Trophoblast cell (in vitro differentiated cells and primary cell): Measurements from ENCODE around the gene PLA2G2F.

Experiments
- DNase-seq, 2 donors: peaks; one replicate each; pipeline ENCODE4 v3.0.0-alpha.2; 2016
- H2AFZ ChIP-seq: 2 replicates; pipeline ENCODE4 v1.6.1; 2013; ENCODE audit warnings: low read length, moderate library complexity, mild to moderate bottlenecking; ENCODE audit not compliant: insufficient read depth, poor library complexity
- H2AK5ac ChIP-seq: 2 replicates; pipeline ENCODE4 v1.6.1; 2013; ENCODE audit warnings: mild to moderate bottlenecking, low read length
- H2BK120ac ChIP-seq: 2 replicates; pipeline ENCODE4 v1.6.1; 2013; ENCODE audit warnings: low read length, mild to moderate bottlenecking, moderate library complexity; ENCODE audit not compliant: insufficient read depth, poor library complexity
- H2BK12ac ChIP-seq: 2 replicates; pipeline ENCODE4 v1.6.1; 2013; ENCODE audit warnings: mild to moderate bottlenecking, low read length, moderate library complexity
- H2BK5ac ChIP-seq: 2 replicates; pipeline ENCODE4 v1.6.1; 2013; ENCODE audit warnings: low read length, low read depth, moderate library complexity, mild to moderate bottlenecking; ENCODE audit not compliant: poor library complexity
- H3K14ac ChIP-seq: 2 replicates; pipeline ENCODE4 v1.6.1; 2013; ENCODE audit warnings: mild to moderate bottlenecking, low read length
- H3K18ac ChIP-seq: 2 replicates; pipeline ENCODE4 v1.6.1; 2013; ENCODE audit warnings: mild to moderate bottlenecking, low read length
- H3K23ac ChIP-seq: 2 replicates; pipeline ENCODE4 v1.6.1; 2013; ENCODE audit warnings: low read length
- H3K27ac ChIP-seq: 2 replicates; pipeline ENCODE4 v1.5.1; 2013; ENCODE audit warnings: low read depth, mild to moderate bottlenecking, inconsistent platforms, low read length, moderate library complexity
- H3K27me3 ChIP-seq: 2 replicates; pipeline ENCODE4 v1.6.1; 2013; ENCODE audit warnings: inconsistent platforms, mild to moderate bottlenecking, low read length, moderate library complexity; ENCODE audit not compliant: insufficient read depth
- H3K36me3 ChIP-seq, 2 experiments: 1 replicate in 1 of 2; 2 replicates in 1 of 2; pipeline ENCODE4 v1.6.1; 2013; ENCODE audit warnings: low read length in 2 of 2, mild to moderate bottlenecking in 2 of 2, moderate library complexity in 1 of 2; ENCODE audit not compliant: insufficient read depth in 2 of 2, control insufficient read depth in 1 of 2
- H3K4ac ChIP-seq: 2 replicates; pipeline ENCODE4 v1.6.1; 2013; ENCODE audit warnings: low read depth, mild to moderate bottlenecking, low read length, moderate library complexity
- H3K4me1 ChIP-seq, 2 experiments: 1 replicate in 1 of 2; 2 replicates in 1 of 2; pipeline ENCODE4 v1.6.1; 2013; ENCODE audit warnings: low read length in 2 of 2, mild to moderate bottlenecking in 2 of 2, moderate library complexity in 1 of 2; ENCODE audit not compliant: insufficient read depth in 2 of 2, control insufficient read depth in 1 of 2
- H3K4me2 ChIP-seq: 2 replicates; pipeline ENCODE4 v1.6.1; 2013; ENCODE audit warnings: inconsistent platforms, mild to moderate bottlenecking, low read length, moderate library complexity
- H3K4me3 ChIP-seq: 2 replicates; pipeline ENCODE4 v1.5.1; 2013; ENCODE audit warnings: mild to moderate bottlenecking, low read depth, low read length, inconsistent platforms
- H3K79me1 ChIP-seq: one replicate; pipeline ENCODE4 v1.6.1; 2013; ENCODE audit warnings: low read length
- H3K79me2 ChIP-seq: 2 replicates; pipeline ENCODE4 v1.6.1; 2013; ENCODE audit warnings: low read length, mild to moderate bottlenecking; ENCODE audit not compliant: control insufficient read depth, insufficient read depth, poor library complexity
- H3K9ac ChIP-seq: 2 replicates; pipeline ENCODE4 v1.6.1; 2013; ENCODE audit warnings: mild to moderate bottlenecking, low read length
- H3K9me3 ChIP-seq: 2 replicates; pipeline ENCODE4 v1.6.1; 2013; ENCODE audit warnings: low read depth, mild to moderate bottlenecking, control low read depth, inconsistent platforms, low read length; ENCODE audit not compliant: insufficient read depth
- H4K12ac ChIP-seq: 2 replicates; pipeline ENCODE4 v1.6.1; 2013; ENCODE audit warnings: low read depth, mild to moderate bottlenecking, low read length, moderate library complexity
- H4K8ac ChIP-seq: 2 replicates; pipeline ENCODE4 v1.6.1; 2013; ENCODE audit warnings: low read depth, mild to moderate bottlenecking, low read length, moderate library complexity
- H4K91ac ChIP-seq: one replicate; pipeline ENCODE4 v1.6.1; 2013; ENCODE audit warnings: low read depth, mild to moderate bottlenecking, low read length, moderate library complexity
- WGBS: extraction: QIAGEN DNeasy Blood & Tissue Kit; methylation state at CpG from one replicate; pipeline ENCODE4 v1.1.7; 2013; ENCODE audit warnings: missing lambda C conversion rate; ENCODE audit not compliant: insufficient read length, insufficient coverage; ENCODE audit errors: extremely low coverage; 5-methylcytosine and 5-hydroxymethylcytosine counted together

The PLA2G2F gene

GRCh38 chr1:20143318-20143717 lies 4.2 kb downstream of the PLA2G2F start:
- Histone ChIP-seq H2BK5ac (no peak overlapping the region), H3K18ac (no peak overlapping the region), H3K79me2 (no peaks in the 10 kb centered on the region), H2AFZ (no peak overlapping the region), H4K8ac (no peak overlapping the region), H3K79me1 (no peaks in the 10 kb centered on the region), H3K27ac (no peak overlapping the region), H3K23ac (no peak overlapping the region), H4K12ac (no peak overlapping the region), H3K36me3 (no peaks in the 10 kb centered on the region), H2BK120ac (no peak overlapping the region), H3K27me3 (no peaks in the 10 kb centered on the region), H3K9me3 (no peaks in the 10 kb centered on the region), H3K9ac (no peak overlapping the region), H3K14ac (no peak overlapping the region), H3K4ac (no peak overlapping the region), H3K4me2 (no peak overlapping the region), H3K4me1 (peaks cover 3% of the 10 kb centered on the region in 2 experiments), H4K91ac (no peak overlapping the region), H2AK5ac (no peak overlapping the region), H3K4me3 (no peak overlapping the region), H2BK12ac (no peak overlapping the region)
- WGBS, result no CpG with 5 or more reads among the region's 8 CpGs
- no peak for DNase-seq

- Histone ChIP-seq H3K36me3 (no peaks in the 10 kb centered on the region), H3K4me3 (no peak overlapping the region), H3K4me2 (no peak overlapping the region), H2AFZ (no peak overlapping the region), H3K27ac (no peak overlapping the region), H3K18ac (no peak overlapping the region), H2BK5ac (no peak overlapping the region), H4K8ac (no peak overlapping the region), H4K91ac (no peak overlapping the region), H3K9me3 (no peaks in the 10 kb centered on the region), H3K27me3 (no peaks in the 10 kb centered on the region), H3K4me1 (peaks cover 2 to 3% of the 10 kb centered on the region in 2 experiments), H3K4ac (no peak overlapping the region), H2BK12ac (no peak overlapping the region), H3K79me2 (no peaks in the 10 kb centered on the region), H2BK120ac (no peak overlapping the region), H3K14ac (no peak overlapping the region), H4K12ac (no peak overlapping the region), H3K79me1 (no peaks in the 10 kb centered on the region), H3K23ac (no peak overlapping the region), H2AK5ac (no peak overlapping the region), H3K9ac (no peak overlapping the region)
- WGBS, result no CpG with 5 or more reads among the region's 13 CpGs
- DNase-seq, result no peak
Measured at GRCh38 chr1:20143734-20144565, 4.8 kb downstream of the PLA2G2F start.

- no peak overlapping the region for H3K18ac ChIP-seq
- H3K79me2 ChIP-seq, result no peaks in the 10 kb centered on the region
- H4K91ac ChIP-seq, result no peak overlapping the region
- H3K27ac ChIP-seq, result no peak overlapping the region
- H2AK5ac ChIP-seq, result no peak overlapping the region
- H4K12ac ChIP-seq, result no peak overlapping the region
- H3K9me3 ChIP-seq, result peaks cover 3% of the 10 kb centered on the region
- peaks cover 0 to 5% of the 10 kb centered on the region in 2 experiments for H3K4me1 ChIP-seq
- H3K9ac ChIP-seq, result no peak overlapping the region
- no peak overlapping the region for H3K23ac ChIP-seq
- no peak overlapping the region for H3K4ac ChIP-seq
- no peak overlapping the region for H4K8ac ChIP-seq
- H3K36me3 ChIP-seq, result no peaks in the 10 kb centered on the region
- DNase-seq, result no peak
- H3K14ac ChIP-seq, result no peak overlapping the region
- no peak overlapping the region for H2AFZ ChIP-seq
- H2BK120ac ChIP-seq, result no peak overlapping the region
- no peak overlapping the region for H2BK12ac ChIP-seq
- H2BK5ac ChIP-seq, result no peak overlapping the region
- no CpG with 5 or more reads among the region's 13 CpGs for WGBS
- H3K27me3 ChIP-seq, result no peaks in the 10 kb centered on the region
- H3K4me2 ChIP-seq, result no peak overlapping the region
- no peaks in the 10 kb centered on the region for H3K79me1 ChIP-seq
- no peak overlapping the region for H3K4me3 ChIP-seq
Measured at GRCh38 chr1:20147846-20148570, 8.9 kb downstream of the PLA2G2F start.

GRCh38 chr1:20148571-20149500 lies 9.7 kb downstream of the PLA2G2F start:
- H2AK5ac ChIP-seq, result no peak overlapping the region
- DNase-seq, result no peak
- H3K27ac ChIP-seq, result no peak overlapping the region
- H3K4me1 ChIP-seq, result peaks cover 0 to 5% of the 10 kb centered on the region in 2 experiments
- no CpG with 5 or more reads among the region's 13 CpGs for WGBS
- H3K79me2 ChIP-seq, result no peaks in the 10 kb centered on the region
- H3K79me1 ChIP-seq, result no peaks in the 10 kb centered on the region
- no peak overlapping the region for H3K9ac ChIP-seq
- no peak overlapping the region for H3K14ac ChIP-seq
- H3K18ac ChIP-seq, result no peak overlapping the region
- H2BK5ac ChIP-seq, result no peak overlapping the region
- peaks cover 3% of the 10 kb centered on the region for H3K9me3 ChIP-seq
- H3K4ac ChIP-seq, result no peak overlapping the region
- no peak overlapping the region for H2BK12ac ChIP-seq
- H3K23ac ChIP-seq, result no peak overlapping the region
- no peak overlapping the region for H4K91ac ChIP-seq
- no peak overlapping the region for H2BK120ac ChIP-seq
- no peak overlapping the region for H3K4me2 ChIP-seq
- no peak overlapping the region for H4K8ac ChIP-seq
- no peak overlapping the region for H4K12ac ChIP-seq
- H3K27me3 ChIP-seq, result no peaks in the 10 kb centered on the region
- H3K36me3 ChIP-seq, result no peaks in the 10 kb centered on the region
- no peak overlapping the region for H2AFZ ChIP-seq
- H3K4me3 ChIP-seq, result no peak overlapping the region
